ENCODE results near the gene RNASEH2B.

Gene RNASEH2B

GRCh38 chr13:50917572-50917971 lies 8.0 kb downstream of the RNASEH2B start:
- peak overlapping the region in 1 of 2 experiments; percentile 30 for H3K18ac ChIP-seq (ENCODE audit: low read depth in 1 of 2, low read length in 2 of 2)
- no peak overlapping the region for H4K91ac ChIP-seq (ENCODE audit: low read length)
- no peak overlapping the region for H2AK5ac ChIP-seq (ENCODE audit: low read length, severe bottlenecking)
- H3K23ac ChIP-seq (ENCODE audit: low read length in 2 of 2) = no peak overlapping the region
- no peak overlapping the region for H3K4ac ChIP-seq (ENCODE audit: low read depth in 1 of 2, low read length in 2 of 2)
- no peak overlapping the region for H2BK120ac ChIP-seq (ENCODE audit: low read depth, low read length)
- H2BK15ac ChIP-seq (ENCODE audit: low read depth, poor library complexity, severe bottlenecking) = no peak overlapping the region
- H3K9ac ChIP-seq (ENCODE audit: low read length) = no peak overlapping the region
- no peaks in the 10 kb centered on the region for H3K27me3 ChIP-seq (ENCODE audit: control insufficient read depth in 1 of 2, insufficient read depth in 1 of 2, low read length in 2 of 2)
- no peak for DNase-seq
- no peak overlapping the region for H3K4me3 ChIP-seq (ENCODE audit: insufficient read depth in 1 of 2, low read depth in 1 of 2, low read length in 2 of 2)
- H2AFZ ChIP-seq (ENCODE audit: low read depth, low read length) = no peak overlapping the region
- H3K9me3 ChIP-seq (ENCODE audit: control insufficient read depth, low read length) = peaks cover 18% of the 10 kb centered on the region
- peaks cover 37% of the 10 kb centered on the region for H3K79me1 ChIP-seq (replicated peaks; ENCODE audit: low read length, poor library complexity, severe bottlenecking)
- no peak overlapping the region for H2BK5ac ChIP-seq (ENCODE audit: low read depth, low read length, poor library complexity, severe bottlenecking)
- peak overlapping the region; percentile 43 for H4K8ac ChIP-seq (ENCODE audit: low read length)
- peak overlapping the region in 1 of 2 experiments; percentile 75 for H3K14ac ChIP-seq (ENCODE audit: low read length in 2 of 2)
- no peak overlapping the region for H2BK12ac ChIP-seq (ENCODE audit: low read length in 2 of 2)
- no peak overlapping the region for H3K4me2 ChIP-seq (ENCODE audit: low read length, poor library complexity, severe bottlenecking)
- no peak overlapping the region for H3K27ac ChIP-seq (ENCODE audit: low read length, poor library complexity, severe bottlenecking)
- H3K36me3 ChIP-seq (ENCODE audit: control insufficient read depth in 1 of 2, insufficient read depth in 2 of 2, low read depth in 1 of 2, low read length in 2 of 2) = peaks cover 0 to 6% of the 10 kb centered on the region in 2 experiments
- H3K4me1 ChIP-seq (ENCODE audit: control insufficient read depth, insufficient read depth, low read depth, low read length) = peaks cover 2% of the 10 kb centered on the region

DNA sequence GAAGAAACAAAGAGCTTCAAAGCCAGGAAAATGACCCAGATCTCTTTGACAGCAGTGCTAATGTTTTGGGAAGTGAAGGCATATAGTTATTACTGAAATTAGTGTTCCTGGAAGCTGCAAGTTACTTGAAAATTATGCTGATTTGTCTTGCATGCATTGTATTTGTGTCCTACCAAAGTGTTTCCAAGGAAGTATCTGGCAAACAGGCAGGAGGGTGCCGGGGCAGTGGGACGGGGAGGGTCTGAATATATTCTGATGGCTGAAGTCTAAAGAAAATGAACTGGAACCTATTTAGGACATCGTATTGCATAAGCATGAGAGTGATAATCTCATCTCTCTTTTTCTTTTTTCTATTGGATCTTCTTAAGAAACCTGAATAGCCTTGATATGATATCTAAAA lies 9.0 kb downstream of the RNASEH2B start:
- H3K9ac ChIP-seq (ENCODE audit: low read length) = no peak overlapping the region
- peaks cover 0 to 9% of the 10 kb centered on the region in 2 experiments for H3K36me3 ChIP-seq (ENCODE audit: control insufficient read depth in 1 of 2, insufficient read depth in 2 of 2, low read depth in 1 of 2, low read length in 2 of 2)
- H3K79me1 ChIP-seq (replicated peaks; ENCODE audit: low read length, poor library complexity, severe bottlenecking) = peaks cover 35% of the 10 kb centered on the region
- H3K23ac ChIP-seq (ENCODE audit: low read length in 2 of 2) = no peak overlapping the region
- no peak overlapping the region for H3K4me2 ChIP-seq (ENCODE audit: low read length, poor library complexity, severe bottlenecking)
- no peak overlapping the region for H2AFZ ChIP-seq (ENCODE audit: low read depth, low read length)
- H2AK5ac ChIP-seq (ENCODE audit: low read length, severe bottlenecking) = no peak overlapping the region
- H2BK5ac ChIP-seq (ENCODE audit: low read depth, low read length, poor library complexity, severe bottlenecking) = no peak overlapping the region
- no peak overlapping the region for H3K18ac ChIP-seq (ENCODE audit: low read depth in 1 of 2, low read length in 2 of 2)
- no peak overlapping the region for H4K91ac ChIP-seq (ENCODE audit: low read length)
- no peak overlapping the region for H3K4ac ChIP-seq (ENCODE audit: low read depth in 1 of 2, low read length in 2 of 2)
- H3K9me3 ChIP-seq (ENCODE audit: control insufficient read depth, low read length) = peaks cover 28% of the 10 kb centered on the region
- no peak overlapping the region for H2BK120ac ChIP-seq (ENCODE audit: low read depth, low read length)
- H2BK12ac ChIP-seq (ENCODE audit: low read length in 2 of 2) = no peak overlapping the region
- H3K27me3 ChIP-seq (ENCODE audit: control insufficient read depth in 1 of 2, insufficient read depth in 1 of 2, low read length in 2 of 2) = no peaks in the 10 kb centered on the region
- H3K27ac ChIP-seq (ENCODE audit: low read length, poor library complexity, severe bottlenecking) = no peak overlapping the region
- H3K4me1 ChIP-seq (ENCODE audit: control insufficient read depth, insufficient read depth, low read depth, low read length) = peaks cover 2% of the 10 kb centered on the region
- no peak overlapping the region for H3K14ac ChIP-seq (ENCODE audit: low read length in 2 of 2)
- no peak overlapping the region for H2BK15ac ChIP-seq (ENCODE audit: low read depth, poor library complexity, severe bottlenecking)
- 97% methylated on average over 2 of the region's 3 CpGs for WGBS
- DNase-seq = no peak
- no peak overlapping the region for H3K4me3 ChIP-seq (ENCODE audit: insufficient read depth in 1 of 2, low read depth in 1 of 2, low read length in 2 of 2)
- H4K8ac ChIP-seq (ENCODE audit: low read length) = no peak overlapping the region

DNA sequence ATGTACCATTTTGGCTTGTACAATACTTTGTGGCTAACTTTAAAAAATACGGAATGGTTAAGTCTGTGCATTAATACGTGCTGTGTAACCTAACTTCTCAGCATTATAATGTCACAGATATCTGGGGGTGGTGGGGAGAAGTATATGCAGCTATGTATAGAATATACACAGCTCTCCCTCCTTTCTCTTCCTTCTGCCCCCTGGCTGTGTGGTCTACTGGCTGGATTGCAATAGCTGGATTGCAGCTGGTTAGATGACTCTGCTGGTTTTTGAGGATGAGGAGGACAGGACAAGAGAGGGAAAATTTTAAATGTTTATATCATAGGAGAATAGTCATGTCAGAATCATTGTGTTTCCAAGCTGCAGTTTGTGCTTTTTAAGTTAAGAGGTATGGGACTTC lies 9.7 kb downstream of the RNASEH2B start:
- Histone ChIP-seq H3K14ac (ENCODE audit: low read length in 2 of 2) (no peak overlapping the region), H2BK5ac (ENCODE audit: low read depth, low read length, poor library complexity, severe bottlenecking) (no peak overlapping the region), H3K4me1 (ENCODE audit: control insufficient read depth, insufficient read depth, low read depth, low read length) (peaks cover 2% of the 10 kb centered on the region), H3K27ac (ENCODE audit: low read length, poor library complexity, severe bottlenecking) (no peak overlapping the region), H3K9me3 (ENCODE audit: control insufficient read depth, low read length) (peaks cover 35% of the 10 kb centered on the region), H3K23ac (ENCODE audit: low read length in 2 of 2) (no peak overlapping the region), H3K4ac (ENCODE audit: low read depth in 1 of 2, low read length in 2 of 2) (no peak overlapping the region), H2AFZ (ENCODE audit: low read depth, low read length) (no peak overlapping the region), H2BK12ac (ENCODE audit: low read length in 2 of 2) (no peak overlapping the region), H3K27me3 (ENCODE audit: control insufficient read depth in 1 of 2, insufficient read depth in 1 of 2, low read length in 2 of 2) (no peaks in the 10 kb centered on the region), H4K8ac (ENCODE audit: low read length) (no peak overlapping the region), H4K91ac (ENCODE audit: low read length) (no peak overlapping the region), H3K4me3 (ENCODE audit: insufficient read depth in 1 of 2, low read depth in 1 of 2, low read length in 2 of 2) (no peak overlapping the region), H3K79me1 (replicated peaks; ENCODE audit: low read length, poor library complexity, severe bottlenecking) (peaks cover 35% of the 10 kb centered on the region), H2BK15ac (ENCODE audit: low read depth, poor library complexity, severe bottlenecking) (no peak overlapping the region), H2AK5ac (ENCODE audit: low read length, severe bottlenecking) (no peak overlapping the region), H3K36me3 (ENCODE audit: control insufficient read depth in 1 of 2, insufficient read depth in 2 of 2, low read depth in 1 of 2, low read length in 2 of 2) (peaks cover 0 to 9% of the 10 kb centered on the region in 2 experiments), H3K9ac (ENCODE audit: low read length) (no peak overlapping the region), H3K18ac (ENCODE audit: low read depth in 1 of 2, low read length in 2 of 2) (no peak overlapping the region), H2BK120ac (ENCODE audit: low read depth, low read length) (no peak overlapping the region), H3K4me2 (ENCODE audit: low read length, poor library complexity, severe bottlenecking) (no peak overlapping the region)
- WGBS = 100% methylated on average over 2 of the region's 2 CpGs
- peak; percentile 10 for DNase-seq

- H3K27me3 ChIP-seq (ENCODE audit: control insufficient read depth in 1 of 2, insufficient read depth in 1 of 2, low read length in 2 of 2) = no peaks in the 10 kb centered on the region
- no peak overlapping the region for H3K14ac ChIP-seq (ENCODE audit: low read length in 2 of 2)
- H4K91ac ChIP-seq (ENCODE audit: low read length) = no peak overlapping the region
- no peak overlapping the region for H3K9ac ChIP-seq (ENCODE audit: low read length)
- H3K23ac ChIP-seq (ENCODE audit: low read length in 2 of 2) = no peak overlapping the region
- H2AK5ac ChIP-seq (ENCODE audit: low read length, severe bottlenecking) = no peak overlapping the region
- peaks cover 31% of the 10 kb centered on the region for H3K79me1 ChIP-seq (replicated peaks; ENCODE audit: low read length, poor library complexity, severe bottlenecking)
- no peak overlapping the region for H3K4me2 ChIP-seq (ENCODE audit: low read length, poor library complexity, severe bottlenecking)
- no peak for DNase-seq
- no peak overlapping the region for H2BK12ac ChIP-seq (ENCODE audit: low read length in 2 of 2)
- H3K18ac ChIP-seq (ENCODE audit: low read depth in 1 of 2, low read length in 2 of 2) = no peak overlapping the region
- H3K27ac ChIP-seq (ENCODE audit: low read length, poor library complexity, severe bottlenecking) = no peak overlapping the region
- H2BK5ac ChIP-seq (ENCODE audit: low read depth, low read length, poor library complexity, severe bottlenecking) = no peak overlapping the region
- H3K4me1 ChIP-seq (ENCODE audit: control insufficient read depth, insufficient read depth, low read depth, low read length) = peaks cover 2% of the 10 kb centered on the region
- no peak overlapping the region for H2AFZ ChIP-seq (ENCODE audit: low read depth, low read length)
- H3K36me3 ChIP-seq (ENCODE audit: control insufficient read depth in 1 of 2, insufficient read depth in 2 of 2, low read depth in 1 of 2, low read length in 2 of 2) = peaks cover 0 to 9% of the 10 kb centered on the region in 2 experiments
- H2BK120ac ChIP-seq (ENCODE audit: low read depth, low read length) = no peak overlapping the region
- peak overlapping the region in 1 of 2 experiments; percentile 2 for H3K4me3 ChIP-seq (ENCODE audit: insufficient read depth in 1 of 2, low read depth in 1 of 2, low read length in 2 of 2)
- WGBS = 94% methylated on average over 1 of the region's 1 CpG
- H3K9me3 ChIP-seq (ENCODE audit: control insufficient read depth, low read length) = peaks cover 44% of the 10 kb centered on the region
- H4K8ac ChIP-seq (ENCODE audit: low read length) = no peak overlapping the region
- no peak overlapping the region for H3K4ac ChIP-seq (ENCODE audit: low read depth in 1 of 2, low read length in 2 of 2)
- H2BK15ac ChIP-seq (ENCODE audit: low read depth, poor library complexity, severe bottlenecking) = no peak overlapping the region
Observed at GRCh38 chr13:50921706-50922105, 12.1 kb downstream of the RNASEH2B start.

All from mesenchymal stem cell (in vitro differentiated cells and primary cell).